HG03045 (cell line): Measurements from ENCODE around the gene PLCB2.

Experiments used
- ATAC-seq: cut with Tn5 transposase; IDR thresholded peaks from one replicate; pipeline ENCODE4 v1.9.1; 2021; ENCODE audit warnings: mild to moderate bottlenecking, moderate library complexity; ENCODE audit not compliant: unreplicated experiment

Gene PLCB2

DNA sequence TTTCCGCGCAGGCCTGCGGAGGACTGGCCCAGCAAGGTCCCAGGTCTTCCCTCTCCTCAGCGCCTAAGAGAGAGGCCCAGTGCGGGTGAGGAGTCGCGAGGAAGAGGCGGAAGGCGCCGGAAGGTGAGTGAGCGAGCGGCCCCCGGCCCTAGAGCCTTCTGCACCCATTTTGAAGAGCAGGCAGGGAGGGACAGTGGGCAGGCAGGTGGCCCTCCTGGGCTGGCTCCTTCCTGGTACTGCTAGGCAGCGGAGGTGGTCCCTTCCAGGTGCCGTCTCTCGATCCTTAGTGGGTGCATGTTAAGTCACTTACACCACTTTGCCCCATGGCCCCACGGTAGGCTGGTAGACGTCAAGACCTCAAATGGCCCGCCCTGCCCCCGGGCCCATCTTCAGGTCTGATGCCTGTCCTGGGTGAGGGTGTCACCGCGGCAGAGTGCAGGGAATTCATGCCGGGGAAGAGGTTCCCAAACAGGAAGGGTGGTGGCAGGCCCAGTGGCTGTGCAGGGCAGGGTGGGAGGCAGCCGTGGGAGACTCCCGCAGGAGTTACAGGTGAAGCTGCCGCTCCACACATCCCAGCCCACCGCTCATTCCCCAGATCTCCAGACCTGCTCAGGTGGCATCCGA is 54.5 kb downstream of the PLCB2 start:
- ATAC-seq = no peak

DNA sequence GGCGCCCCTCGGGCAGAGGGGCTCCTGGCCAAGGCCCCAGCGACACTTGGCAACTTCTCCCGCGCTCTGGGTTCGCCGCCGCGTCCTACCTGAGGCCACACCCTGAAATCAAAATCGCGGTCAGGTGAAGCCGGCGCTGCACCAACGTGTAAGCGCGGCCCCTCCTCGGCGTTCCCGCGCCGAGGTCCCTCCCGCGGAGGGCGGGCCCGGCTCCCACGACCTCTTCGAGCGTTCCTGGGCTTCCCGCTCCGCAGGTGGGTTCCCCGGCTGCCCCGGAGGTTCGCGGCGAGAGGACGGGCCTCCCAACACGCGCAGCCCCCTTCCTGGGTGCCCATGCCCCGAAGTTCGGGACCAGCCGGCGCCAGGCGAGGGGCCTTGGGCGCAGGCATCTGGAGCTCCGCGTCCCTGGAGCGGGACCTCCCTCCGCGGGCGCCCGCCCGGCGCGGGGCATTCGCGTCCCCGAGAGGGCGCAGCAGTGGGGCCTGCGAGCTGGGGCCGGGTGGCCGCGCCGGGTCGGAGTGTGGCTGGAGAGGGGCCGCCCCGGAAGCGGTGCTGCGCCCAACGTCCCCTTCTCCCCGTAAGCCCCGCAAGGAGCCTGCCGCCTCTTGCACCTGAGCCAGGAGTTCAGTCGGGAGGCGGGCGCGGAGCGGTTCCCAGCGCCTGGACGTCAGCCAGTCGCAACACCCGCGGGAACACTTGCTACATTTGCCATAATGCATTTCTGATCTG is 55.1 kb downstream of the PLCB2 start:
- no peak for ATAC-seq

- no peak for ATAC-seq
These were observed 55.6 kb downstream of the PLCB2 start for GRCh38 chr15:40252141-40252437.

DNA sequence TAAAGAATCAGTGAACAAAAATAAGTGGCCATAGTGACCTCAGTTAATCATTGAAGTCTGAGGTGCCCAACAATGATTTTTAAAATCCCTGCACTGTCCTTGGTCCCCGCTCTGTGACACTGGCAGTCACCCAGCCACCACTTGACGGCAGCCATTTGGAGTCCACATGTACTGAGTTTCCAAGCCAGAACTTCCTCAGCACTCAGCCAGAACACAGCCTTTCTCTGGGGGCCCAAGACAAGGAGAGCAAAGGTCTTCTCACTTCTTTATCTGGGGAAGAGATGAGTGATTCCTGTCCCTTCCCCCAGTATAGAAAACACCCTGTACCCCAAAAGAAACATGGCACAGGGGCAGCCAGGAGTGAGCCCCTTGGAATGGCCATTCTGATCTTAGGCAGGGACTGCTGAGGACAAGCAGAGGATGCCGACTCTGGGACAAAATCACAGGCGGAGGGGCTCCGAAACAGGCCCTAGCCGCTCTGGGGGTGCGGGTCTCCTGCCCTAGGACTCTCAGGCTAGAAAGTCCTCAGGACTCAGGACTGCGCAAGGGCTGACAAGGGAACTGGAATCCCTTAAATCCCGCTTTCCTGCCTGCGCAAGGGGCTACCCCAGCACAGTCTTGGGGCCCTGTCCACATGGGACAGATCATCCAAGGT is 56.1 kb downstream of the PLCB2 start:
- no peak for ATAC-seq

GRCh38 chr15:40250771-40251483 is 56.8 kb downstream of the PLCB2 start:
- ATAC-seq = no peak

DNA sequence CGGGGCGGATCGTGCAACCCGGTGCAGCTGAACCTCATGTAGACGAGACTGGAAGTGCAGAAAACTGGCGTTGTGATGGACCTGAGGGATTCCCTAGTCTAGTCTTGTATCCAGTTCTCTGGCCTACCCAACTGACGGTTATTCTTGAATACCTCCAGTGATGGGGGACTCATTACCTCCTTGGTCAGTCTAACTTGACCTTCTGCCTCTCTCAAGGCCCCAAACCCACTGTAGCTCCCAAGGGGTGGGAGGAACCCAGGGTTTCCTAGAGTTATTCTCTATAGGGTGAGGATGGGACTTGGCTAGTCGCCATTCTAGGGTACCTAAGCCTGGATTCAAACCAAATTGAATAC is 57.5 kb downstream of the PLCB2 start:
- ATAC-seq = no peak

DNA sequence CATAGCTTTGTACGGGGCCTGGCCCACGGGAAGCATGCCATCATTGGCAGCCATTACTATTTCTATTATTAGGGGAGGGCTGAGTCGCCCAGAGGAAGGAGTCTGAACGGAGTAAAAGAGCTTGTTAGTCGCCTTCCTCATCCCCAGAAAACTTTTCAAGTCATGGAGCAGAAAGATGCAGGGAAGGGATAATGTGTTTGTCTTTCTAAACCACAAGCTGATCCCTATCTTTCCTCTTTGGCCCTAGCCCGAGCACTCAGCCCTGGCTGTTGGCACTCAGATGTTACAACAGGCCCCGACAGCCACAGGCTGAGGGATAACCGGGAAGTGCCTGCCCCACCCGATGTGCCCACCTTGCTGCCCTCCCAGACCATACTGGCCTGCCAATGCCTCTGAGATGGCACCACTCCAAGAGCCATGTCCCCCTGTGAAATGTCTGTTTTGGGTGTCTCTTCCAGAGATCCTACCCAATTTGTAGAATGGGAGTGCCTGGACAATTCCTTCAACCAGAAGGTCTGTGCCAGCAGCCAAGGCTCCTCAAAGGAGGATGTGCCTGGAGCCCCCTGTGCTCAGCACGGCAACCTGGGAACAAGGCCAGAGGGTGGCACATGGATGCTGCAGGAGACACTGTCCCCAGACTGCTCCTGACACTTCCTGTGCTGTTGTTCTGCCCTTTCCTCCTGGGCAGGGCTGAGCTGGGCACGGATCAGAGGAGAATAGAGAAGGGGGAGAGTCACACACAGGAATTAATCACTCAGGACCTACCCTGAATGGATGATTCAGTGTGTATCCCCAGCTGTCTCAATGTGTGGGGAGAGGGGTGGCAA is 58.0 kb downstream of the PLCB2 start:
- ATAC-seq = no peak

DNA sequence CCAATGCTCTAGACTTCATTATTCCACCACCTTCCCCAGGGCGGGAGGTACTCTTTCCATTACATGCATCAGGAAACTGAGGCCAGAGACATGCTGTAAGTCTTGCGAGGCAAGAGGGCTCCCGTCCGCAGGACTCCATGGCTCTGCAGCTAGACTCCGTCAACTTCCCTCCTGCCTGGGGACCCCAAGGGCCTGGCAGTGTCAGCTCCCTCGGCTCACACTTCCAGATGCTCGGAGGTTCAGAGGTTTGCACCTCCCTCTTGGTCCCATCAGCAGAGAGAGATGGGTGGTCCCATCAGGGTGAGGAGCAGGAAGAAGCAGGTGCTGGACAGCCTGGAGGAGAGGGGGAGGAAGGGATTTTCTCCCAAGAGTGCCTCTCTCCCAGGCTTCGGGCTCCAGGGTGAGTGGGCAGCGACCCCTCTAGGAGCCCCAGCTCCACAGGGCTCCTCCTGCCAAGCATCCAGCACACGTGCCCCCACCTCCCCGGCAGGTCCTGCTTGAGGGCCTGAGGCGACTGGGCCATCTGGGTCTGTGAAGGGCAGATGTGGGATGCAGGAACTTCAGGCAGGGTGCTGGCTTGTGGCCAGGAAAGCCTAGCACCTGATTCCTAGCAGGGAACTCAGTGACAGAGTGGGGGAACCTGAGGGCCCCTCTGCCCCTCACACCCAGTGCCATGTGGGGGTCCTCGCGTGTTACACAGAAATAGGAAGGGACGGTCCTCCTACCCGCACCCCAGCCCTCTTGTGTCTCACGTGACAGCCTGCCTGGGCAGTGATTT is 59.5 kb downstream of the PLCB2 start:
- no peak for ATAC-seq

- ATAC-seq = no peak
These were observed 60.2 kb downstream of the PLCB2 start for GRCh38 chr15:40247406-40247971.

DNA sequence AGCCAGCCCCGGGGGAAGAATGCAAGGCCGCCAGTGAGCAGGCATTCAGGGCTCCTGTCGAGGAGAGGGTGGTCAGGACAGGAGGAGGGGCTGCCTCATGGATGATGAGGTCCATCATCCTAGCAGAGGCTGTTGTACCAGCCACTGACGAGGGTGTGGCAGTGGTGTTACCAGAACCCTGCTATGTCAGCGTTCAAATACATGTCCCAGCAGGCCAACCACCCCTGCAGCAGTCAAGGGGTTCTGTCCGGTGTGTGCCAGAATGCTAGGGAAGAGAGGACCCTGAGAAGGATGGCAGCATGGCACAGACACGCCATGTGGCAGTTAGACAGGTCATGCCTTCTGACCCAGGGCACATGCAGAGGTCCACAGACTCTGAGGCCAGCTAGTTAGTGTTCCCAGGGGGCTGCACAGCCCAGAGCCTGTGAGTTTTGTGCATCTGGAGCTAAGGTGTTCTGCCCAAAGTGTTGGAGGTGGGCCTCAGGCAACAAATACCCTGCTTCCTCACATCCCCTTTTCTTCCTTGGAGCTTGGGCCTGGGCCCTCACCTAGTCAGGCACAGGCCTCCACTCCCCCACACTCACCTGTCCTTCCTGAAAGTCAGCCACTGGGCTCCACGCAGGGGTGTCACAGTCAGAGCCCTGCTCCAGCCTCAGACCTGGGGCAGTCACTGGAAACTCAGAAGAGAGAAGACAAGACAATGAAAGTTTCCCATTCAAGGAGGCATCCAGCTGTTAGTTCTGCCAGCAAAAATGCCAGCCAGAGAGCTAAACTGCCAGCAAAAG is 61.0 kb downstream of the PLCB2 start:
- ATAC-seq = no peak

- no peak for ATAC-seq
These were observed 61.9 kb downstream of the PLCB2 start for GRCh38 chr15:40245666-40246450.

DNA sequence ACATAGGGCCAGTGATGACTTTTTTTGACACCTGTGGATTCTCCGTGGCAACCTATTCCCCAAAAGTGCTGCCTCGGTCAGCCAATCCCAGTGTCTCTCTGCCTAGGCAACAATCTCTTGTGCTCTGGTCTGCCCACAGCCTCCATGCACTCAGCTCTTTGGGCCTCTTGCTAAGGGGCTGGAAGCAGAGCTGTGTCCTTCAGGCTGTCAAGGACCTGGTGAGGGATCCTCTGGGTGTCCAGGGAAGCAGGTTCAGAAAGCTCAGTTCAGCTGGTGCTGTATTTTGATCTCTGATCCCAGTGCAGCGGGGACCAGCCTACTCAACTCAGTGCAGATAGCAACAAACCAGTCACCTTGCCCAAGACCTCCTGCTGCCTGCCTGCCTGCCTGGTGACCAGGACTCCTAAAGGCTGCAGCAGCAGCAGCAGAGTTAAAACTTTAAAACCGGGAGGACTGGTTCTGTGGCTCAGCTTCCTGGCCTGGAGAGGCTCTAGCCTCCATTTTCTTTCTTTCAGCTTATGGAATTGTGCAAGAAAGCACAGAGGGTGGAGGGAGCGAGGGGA is 62.7 kb downstream of the PLCB2 start:
- no peak for ATAC-seq

DNA sequence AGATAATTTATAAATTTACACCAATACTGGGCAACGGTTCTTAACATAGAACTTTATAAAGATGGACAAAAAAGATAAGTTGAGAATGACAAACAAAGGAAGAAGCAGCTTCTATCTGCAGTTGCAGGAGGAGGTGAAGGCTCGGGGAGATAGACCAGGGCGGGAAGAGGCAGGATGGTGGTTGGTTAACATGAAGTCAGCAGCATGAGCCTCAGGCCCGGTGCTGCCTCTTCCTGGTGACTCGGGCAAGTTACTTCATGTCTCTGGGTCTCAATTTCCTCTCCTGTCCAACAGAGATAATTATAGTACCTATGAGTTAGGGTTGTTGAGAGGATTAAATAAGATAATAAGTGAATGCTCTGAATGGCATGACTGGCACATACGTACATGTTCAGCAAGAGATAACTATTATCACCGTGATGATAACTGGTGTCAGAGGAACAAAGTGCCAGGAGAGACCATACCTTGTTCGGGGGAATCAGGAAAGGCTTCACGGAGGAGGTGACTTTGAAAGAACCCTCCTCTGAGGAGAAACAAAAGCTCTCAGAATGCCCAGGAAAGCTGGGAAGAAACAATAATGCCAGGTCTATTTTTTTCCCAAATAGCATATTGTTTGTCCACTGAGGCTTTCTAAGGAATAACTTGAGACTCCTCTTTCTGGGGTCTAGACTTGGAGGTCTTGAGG is 64.5 kb downstream of the PLCB2 start:
- ATAC-seq = no peak

GRCh38 chr15:40242601-40243000 is 65.1 kb downstream of the PLCB2 start:
- no peak for ATAC-seq

- ATAC-seq = no peak
These were observed 65.5 kb downstream of the PLCB2 start for GRCh38 chr15:40242213-40242599.

GRCh38 chr15:40241269-40242212 is 66.2 kb downstream of the PLCB2 start:
- no peak for ATAC-seq
